Activated CD4-positive, alpha-beta T cell treated with anti-CD3 and anti-CD28 coated beads, Interleukin-2, amount 50 U/mL, for 4 hours (primary cell): ENCODE results near the gene DPYSL3.

Experiments used
- DNase-seq, 2 experiments: peaks; one replicate each; pipeline ENCODE4 v3.0.0-alpha.2; 2020

DPYSL3 gene

GRCh38 chr5:147437161-147437596 is 72.7 kb downstream of the DPYSL3 start:
- no peak for DNase-seq

- DNase-seq: no peak
These were observed 73.3 kb downstream of the DPYSL3 start for GRCh38 chr5:147436596-147436995.

- no peak for DNase-seq
These were observed 75.8 kb downstream of the DPYSL3 start for GRCh38 chr5:147434049-147434448.

GRCh38 chr5:147432323-147432722 is 77.5 kb downstream of the DPYSL3 start:
- no peak for DNase-seq

GRCh38 chr5:147431586-147431985 is 78.3 kb downstream of the DPYSL3 start:
- no peak for DNase-seq

- no peak for DNase-seq
These were observed 79.2 kb downstream of the DPYSL3 start for GRCh38 chr5:147430628-147431027.

- no peak for DNase-seq
These were observed 82.1 kb downstream of the DPYSL3 start for GRCh38 chr5:147427521-147428401.

- DNase-seq: no peak
These were observed 83.1 kb downstream of the DPYSL3 start for GRCh38 chr5:147426640-147427327.

GRCh38 chr5:147418613-147419012 is 91.3 kb downstream of the DPYSL3 start:
- no peak for DNase-seq

- no peak for DNase-seq
These were observed 92.6 kb downstream of the DPYSL3 start for GRCh38 chr5:147417135-147417813.

GRCh38 chr5:147415651-147416050 is 94.2 kb downstream of the DPYSL3 start:
- no peak for DNase-seq

- no peak for DNase-seq
These were observed 96.6 kb downstream of the DPYSL3 start for GRCh38 chr5:147413266-147413665.

- no peak for DNase-seq
These were observed 97.3 kb downstream of the DPYSL3 start for GRCh38 chr5:147412561-147412960.

GRCh38 chr5:147411359-147412319 is 98.2 kb downstream of the DPYSL3 start:
- DNase-seq: no peak

- DNase-seq: no peak
These were observed 99.1 kb downstream of the DPYSL3 start for GRCh38 chr5:147410496-147411358.

GRCh38 chr5:147408980-147409379 is 100.9 kb downstream of the DPYSL3 start:
- no peak for DNase-seq

GRCh38 chr5:147407094-147407681 is 102.7 kb downstream of the DPYSL3 start:
- no peak for DNase-seq

GRCh38 chr5:147406636-147407035 is 103.2 kb downstream of the DPYSL3 start:
- DNase-seq: no peak

GRCh38 chr5:147404706-147405105 is 105.2 kb downstream of the DPYSL3 start:
- DNase-seq: no peak

- no peak for DNase-seq
These were observed 105.9 kb downstream of the DPYSL3 start for GRCh38 chr5:147403651-147404640.
